Measurements from ENCODE around the gene IL4R.

DNA sequence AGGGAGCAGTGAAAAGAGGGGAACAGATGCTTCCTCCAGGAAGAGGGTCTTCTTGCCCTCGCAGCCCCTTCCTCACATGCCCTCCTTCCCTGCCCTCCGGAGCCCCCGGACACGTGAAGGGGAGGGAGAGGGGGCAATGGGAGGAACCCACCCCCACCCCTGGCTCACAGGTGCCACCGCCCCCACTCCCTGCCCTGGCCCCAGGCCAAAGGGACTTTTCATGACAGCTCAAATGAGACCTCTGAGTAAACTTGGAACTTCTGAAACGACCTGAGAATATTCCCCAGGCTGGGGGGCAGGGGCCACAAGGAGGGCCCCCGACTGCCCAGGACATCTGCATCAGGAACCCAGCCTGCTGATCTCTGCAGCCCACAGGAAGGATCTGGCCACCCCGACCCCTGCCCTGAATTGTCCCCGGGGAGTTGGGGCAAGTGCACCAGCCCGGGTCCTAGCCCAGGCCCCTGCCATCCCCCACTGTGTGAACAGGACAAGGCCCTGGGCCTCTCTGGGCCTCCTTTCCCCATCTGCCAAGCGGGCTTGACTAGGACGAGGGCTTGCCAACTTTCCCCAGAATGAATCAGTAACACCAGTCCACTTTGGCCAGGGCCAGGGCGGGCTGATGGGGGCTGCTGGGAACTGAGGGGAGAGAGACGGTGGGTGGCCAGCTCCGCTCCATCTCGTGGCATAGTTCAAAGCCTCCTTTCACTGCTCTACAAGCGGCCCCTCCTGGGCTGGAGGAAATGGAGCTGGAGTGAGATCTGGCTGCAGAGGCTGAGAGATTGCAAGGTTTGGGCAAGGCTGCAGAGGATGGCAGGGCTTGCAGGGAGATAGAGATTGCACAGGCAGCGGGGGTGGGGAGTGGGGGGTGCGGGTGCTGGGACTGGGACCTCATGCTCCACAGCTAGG, 92.0 kb downstream of the IL4R start:
- TF ChIP-seq, protein P1, sequence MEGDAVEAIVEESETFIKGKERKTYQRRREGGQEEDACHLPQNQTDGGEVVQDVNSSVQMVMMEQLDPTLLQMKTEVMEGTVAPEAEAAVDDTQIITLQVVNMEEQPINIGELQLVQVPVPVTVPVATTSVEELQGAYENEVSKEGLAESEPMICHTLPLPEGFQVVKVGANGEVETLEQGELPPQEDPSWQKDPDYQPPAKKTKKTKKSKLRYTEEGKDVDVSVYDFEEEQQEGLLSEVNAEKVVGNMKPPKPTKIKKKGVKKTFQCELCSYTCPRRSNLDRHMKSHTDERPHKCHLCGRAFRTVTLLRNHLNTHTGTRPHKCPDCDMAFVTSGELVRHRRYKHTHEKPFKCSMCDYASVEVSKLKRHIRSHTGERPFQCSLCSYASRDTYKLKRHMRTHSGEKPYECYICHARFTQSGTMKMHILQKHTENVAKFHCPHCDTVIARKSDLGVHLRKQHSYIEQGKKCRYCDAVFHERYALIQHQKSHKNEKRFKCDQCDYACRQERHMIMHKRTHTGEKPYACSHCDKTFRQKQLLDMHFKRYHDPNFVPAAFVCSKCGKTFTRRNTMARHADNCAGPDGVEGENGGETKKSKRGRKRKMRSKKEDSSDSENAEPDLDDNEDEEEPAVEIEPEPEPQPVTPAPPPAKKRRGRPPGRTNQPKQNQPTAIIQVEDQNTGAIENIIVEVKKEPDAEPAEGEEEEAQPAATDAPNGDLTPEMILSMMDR (IDR thresholded peaks at IDR 0.05): no peak
- TF ChIP-seq REST (IDR thresholded peaks at IDR 0.05; ENCODE audit: insufficient read depth in 1 of 2, low read depth in 2 of 2, low read length in 1 of 2): no peak
- TF ChIP-seq POLR2AphosphoS5 (IDR thresholded peaks at IDR 0.05; ENCODE audit: low read depth, low read length): no peak
- TF ChIP-seq SIN3A (IDR thresholded peaks at IDR 0.05; ENCODE audit: borderline replicate concordance, insufficient read depth, low read depth, low read length): no peak
- no peak for TF ChIP-seq TCF7L2 (IDR thresholded peaks at IDR 0.05; ENCODE audit: low read depth, low read length)

Measured in Panc1 (cell line).